DMS79 (cell line): ENCODE results near the gene LZTFL1.
"Not testable (repeated sequence)": the region's sequence is repeated elsewhere in the genome, so short reads cannot be mapped to it uniquely, and the experiment has no call there.

Experiments used
- DNase-seq: peaks from one replicate; lab custom pipeline; 2025; lab: John Stamatoyannopoulos, UW

Gene LZTFL1

GRCh38 chr3:45864760-45865519 is 23.0 kb upstream of the LZTFL1 start:
- peak; percentile 25 for DNase-seq

DNA sequence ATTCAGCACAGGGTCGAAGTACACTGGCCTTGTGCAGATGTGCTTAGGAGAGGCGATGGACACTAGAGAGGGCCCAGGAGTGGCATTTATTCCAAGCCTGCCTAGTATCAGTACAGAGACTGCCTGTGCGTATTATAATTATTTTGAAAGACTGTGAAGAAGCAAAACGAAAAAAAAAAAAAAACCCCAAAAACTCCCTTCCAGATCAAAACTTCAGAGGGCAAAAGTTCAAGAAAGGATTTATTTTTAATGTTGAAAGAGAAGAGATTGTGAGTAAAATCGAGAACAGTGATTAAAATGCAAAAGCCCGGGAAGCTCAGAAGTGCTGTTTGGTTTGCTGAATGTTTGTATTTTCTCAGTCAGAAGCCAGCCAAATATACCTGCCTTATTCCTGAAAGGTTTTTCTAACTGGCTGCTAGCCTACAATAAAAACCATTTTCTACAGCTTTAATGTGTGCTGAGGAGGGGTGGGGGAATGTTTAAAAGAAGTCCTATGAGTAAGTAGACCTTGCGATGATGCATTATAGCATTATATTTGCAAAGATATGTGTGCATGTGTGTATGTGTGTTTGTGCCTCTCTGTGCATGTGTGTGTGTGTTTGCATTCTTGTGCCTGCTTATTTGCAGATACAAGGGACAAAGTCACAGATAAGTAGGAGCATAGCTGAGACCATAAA is 19.3 kb upstream of the LZTFL1 start:
- no peak for DNase-seq

- no peak for DNase-seq
Observed at GRCh38 chr3:45860481-45860880, 18.6 kb upstream of the LZTFL1 start.

DNA sequence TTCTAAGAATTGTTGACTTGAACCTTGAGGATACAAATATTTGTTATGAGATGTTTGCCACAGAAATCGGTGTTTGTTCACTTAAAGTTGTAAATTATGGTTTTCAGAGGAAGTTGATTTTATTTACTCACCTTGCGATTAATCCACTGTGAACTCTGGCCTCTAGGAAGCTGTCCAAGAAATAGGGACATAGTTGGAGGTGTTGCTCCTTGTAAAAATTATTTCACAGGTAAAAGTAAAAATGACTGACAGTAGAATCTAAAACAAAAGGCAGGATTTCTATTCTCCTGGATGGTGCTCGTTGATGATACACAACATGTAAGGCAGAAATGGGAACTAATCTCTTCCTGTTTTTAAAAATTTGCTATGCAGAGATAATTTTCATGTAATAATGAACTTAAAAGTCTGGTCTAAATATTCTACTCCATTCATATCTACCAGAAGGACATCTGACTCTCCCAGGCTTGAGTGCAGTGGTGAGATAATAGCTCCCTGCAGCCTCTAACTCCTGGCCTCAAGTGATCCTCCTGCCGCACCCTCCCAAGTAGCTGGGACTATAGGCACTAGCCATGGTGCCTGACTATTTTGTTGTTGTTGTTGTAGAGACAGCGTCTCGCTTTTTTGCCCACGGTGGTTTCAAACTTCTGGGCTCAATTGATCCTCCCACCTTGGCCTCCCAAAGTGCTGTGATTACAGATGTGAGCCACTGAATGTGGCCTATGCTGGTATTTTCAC is 17.1 kb upstream of the LZTFL1 start:
- no peak for DNase-seq

DNA sequence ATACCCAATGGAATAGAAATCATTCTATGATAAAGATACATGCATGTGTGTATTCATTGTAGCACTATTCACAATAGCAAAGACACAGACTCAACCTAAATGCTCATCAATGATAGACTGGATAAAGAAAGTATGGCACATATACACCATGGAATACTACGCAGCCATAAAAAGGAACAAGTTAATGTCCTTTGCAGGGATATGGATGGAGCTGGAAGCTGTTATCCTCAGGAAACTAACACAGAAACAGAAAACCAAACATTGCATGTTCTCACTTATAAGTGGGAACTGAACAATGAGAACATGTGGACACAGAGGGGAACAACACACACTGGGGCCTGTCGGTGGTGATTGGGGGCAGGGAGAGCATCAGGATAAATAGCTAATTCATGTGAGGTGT is 15.1 kb upstream of the LZTFL1 start:
- not testable (repeated sequence) for DNase-seq

DNA sequence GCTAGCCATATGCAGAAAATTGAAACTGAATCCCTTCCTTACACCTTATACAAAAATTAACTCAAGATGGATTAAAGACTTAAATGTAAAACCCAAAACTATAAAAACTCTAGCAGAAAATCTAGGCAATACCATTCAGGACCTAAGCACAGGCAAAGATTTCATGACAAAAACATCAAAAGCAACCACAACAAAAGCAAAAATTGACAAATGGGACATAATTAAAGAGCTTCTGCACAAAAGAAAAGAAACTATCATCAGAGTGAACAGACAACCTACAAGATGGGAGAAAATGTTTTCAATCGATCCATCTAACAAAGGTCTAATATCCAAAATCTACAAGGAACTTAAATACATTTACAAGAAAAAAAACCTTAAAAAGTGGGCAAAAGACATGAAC is 14.4 kb upstream of the LZTFL1 start:
- not testable (repeated sequence) for DNase-seq

DNA sequence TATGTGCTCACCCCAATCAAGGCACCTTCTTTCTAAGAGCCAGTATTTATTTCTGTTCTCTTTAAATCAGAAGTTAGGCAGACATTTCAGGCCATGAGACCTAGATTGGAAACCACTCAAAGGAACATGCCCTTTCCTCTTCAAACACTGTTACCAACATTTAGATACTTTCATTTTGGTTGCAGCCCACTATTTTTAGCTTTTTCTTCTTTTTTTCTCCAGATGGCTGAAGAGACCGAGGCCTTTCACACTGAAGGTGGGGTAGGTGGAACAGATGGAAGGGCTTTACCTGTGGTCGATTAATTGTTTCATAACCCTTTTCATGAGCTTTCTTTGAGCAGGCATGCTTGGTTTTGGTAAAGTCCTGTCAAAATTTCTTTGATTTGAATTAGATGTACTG is 10.9 kb upstream of the LZTFL1 start:
- DNase-seq: no peak

GRCh38 chr3:45848392-45848791 is 6.5 kb upstream of the LZTFL1 start:
- no peak for DNase-seq

DNA sequence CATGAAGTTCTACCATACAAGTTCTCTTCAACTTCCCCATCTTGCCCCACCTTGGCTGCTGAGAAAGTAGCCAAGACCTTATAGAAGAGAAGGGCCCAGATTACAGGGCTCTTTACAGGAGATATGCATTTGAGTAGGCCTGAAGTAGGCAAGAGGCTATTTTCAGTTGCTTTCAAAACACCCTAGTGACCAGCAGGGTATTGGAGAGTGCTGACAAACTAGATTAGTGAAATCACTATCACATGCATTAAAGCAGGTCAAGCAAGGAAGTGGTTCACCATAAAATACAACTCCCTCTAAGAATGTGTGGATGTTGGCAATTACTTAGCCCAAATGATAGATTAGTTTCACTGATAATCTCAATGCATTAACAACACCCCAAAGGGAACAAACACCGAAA is 2.7 kb upstream of the LZTFL1 start:
- no peak for DNase-seq

GRCh38 chr3:45842851-45843625 is 1.1 kb upstream of the LZTFL1 start:
- DNase-seq: no peak

DNA sequence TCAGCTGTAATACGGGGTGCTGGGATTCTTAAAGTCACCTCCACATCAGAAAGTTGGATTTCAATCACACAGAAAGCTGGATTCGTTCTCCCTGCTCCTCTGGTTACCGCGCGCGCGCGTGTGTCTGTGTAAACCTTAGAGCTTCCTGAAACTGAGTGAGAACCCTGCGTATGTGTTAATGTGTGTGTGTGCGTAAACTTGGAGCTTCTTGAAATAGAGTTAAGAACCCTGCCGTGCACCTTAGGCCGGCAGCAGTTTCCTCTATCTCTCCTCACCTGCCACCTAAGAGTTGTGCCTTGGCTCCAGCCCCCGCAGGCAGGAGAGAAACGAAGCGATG is 531 bp downstream of the LZTFL1 start:
- DNase-seq: no peak

GRCh38 chr3:45838466-45838865 is 3.5 kb downstream of the LZTFL1 start:
- no peak for DNase-seq

DNA sequence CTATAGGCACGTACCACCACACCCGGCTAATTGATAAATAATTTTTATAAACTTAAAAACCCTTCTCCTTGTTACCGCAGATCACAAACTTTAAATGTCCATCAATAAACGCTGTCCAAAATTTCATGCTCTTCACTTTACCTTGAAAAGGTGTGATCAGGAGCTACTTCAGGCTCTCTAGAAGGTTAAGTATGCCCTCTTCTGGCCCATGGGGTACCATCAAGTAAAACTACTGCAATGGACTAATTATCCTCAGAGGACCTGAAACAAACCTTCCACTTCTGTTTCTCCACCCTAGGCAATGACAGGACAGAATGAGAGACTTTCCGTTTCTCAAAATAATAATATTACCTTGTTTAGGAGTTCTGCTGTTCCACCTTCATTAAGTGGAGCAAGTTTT is 9.2 kb downstream of the LZTFL1 start:
- DNase-seq: no peak

DNA sequence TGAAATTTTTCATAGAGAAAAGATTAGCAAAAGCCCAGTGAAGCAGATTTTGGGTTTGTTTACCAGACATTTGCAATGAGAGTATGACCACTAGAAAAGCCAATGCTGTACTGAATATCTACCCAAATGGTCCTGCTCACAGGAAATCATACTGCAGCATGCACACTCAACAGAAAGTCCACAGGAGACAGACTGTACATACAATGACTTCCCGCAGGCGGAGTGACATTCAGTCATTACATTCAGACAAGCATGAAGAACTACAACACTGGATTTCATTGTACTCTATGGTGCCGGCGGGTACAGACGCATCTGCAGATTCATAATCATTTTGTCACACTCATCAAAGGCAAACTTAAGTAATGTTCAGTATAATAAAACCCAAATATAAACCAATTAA is 11.8 kb downstream of the LZTFL1 start:
- no peak for DNase-seq

GRCh38 chr3:45826908-45827307 is 15.0 kb downstream of the LZTFL1 start:
- DNase-seq: no peak

GRCh38 chr3:45826321-45826720 is 15.6 kb downstream of the LZTFL1 start:
- DNase-seq: no peak

DNA sequence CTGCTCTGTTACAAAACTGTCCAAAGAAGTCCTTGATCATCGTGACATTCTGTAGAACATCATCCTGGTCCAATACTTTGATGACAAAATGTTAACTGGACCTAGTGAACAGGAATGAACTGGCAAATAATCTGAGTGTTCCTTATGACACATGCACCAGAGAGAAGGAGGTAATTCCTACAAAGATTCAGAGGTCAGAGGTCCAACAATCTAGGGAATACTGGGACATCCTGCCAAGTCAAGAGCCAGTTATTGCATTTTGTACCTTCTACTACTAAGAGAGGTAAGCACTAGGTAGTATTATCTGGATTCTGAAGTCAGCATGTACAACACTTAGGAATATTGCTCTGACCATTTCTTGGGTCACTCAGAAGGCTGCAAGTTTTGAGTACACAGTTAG is 20.8 kb downstream of the LZTFL1 start:
- no peak for DNase-seq

- no peak for DNase-seq
Observed at GRCh38 chr3:45819543-45819942, 22.4 kb downstream of the LZTFL1 start.

- DNase-seq: peak; percentile 71
Observed at GRCh38 chr3:45817831-45818522, 23.9 kb downstream of the LZTFL1 start.

GRCh38 chr3:45816544-45816943 is 25.4 kb downstream of the LZTFL1 start:
- DNase-seq: peak; percentile 10

- DNase-seq: no peak
Observed at GRCh38 chr3:45814322-45814721, 27.6 kb downstream of the LZTFL1 start.
